H9 (cell line): ENCODE data around the gene ARHGAP45. TPM values are rescaled to one million over a fixed set of nuclear protein-coding genes. Genes with fewer than 3 reads are reported as not detected.

Source experiments
- DNase-seq: peaks from one replicate; pipeline ENCODE4 v3.0.0-alpha.2; 2017
- H2AFZ ChIP-seq: one replicate; pipeline ENCODE4 v1.6.1; 2013; ENCODE audit warnings: mild to moderate bottlenecking, low read length, control low read depth, moderate library complexity
- H2AK5ac ChIP-seq: 2 replicates; pipeline ENCODE4 v1.6.1; 2013; ENCODE audit warnings: low read length, control low read depth, mixed read lengths; ENCODE audit not compliant: insufficient read length
- H2BK120ac ChIP-seq: one replicate; pipeline ENCODE4 v1.6.1; 2013; ENCODE audit warnings: low read depth, mild to moderate bottlenecking, low read length, control low read depth, inconsistent platforms; ENCODE audit not compliant: poor library complexity, severe bottlenecking
- H2BK12ac ChIP-seq: 2 replicates; pipeline ENCODE4 v1.6.1; 2013; ENCODE audit warnings: low read length, control low read depth, mixed read lengths, low read depth; ENCODE audit not compliant: insufficient read length
- H2BK15ac ChIP-seq: 2 replicates; pipeline ENCODE4 v1.6.1; 2013; ENCODE audit warnings: low read depth, low read length, control low read depth
- H2BK20ac ChIP-seq: one replicate; pipeline ENCODE4 v1.6.1; 2013; ENCODE audit warnings: low read depth, mild to moderate bottlenecking, low read length, control low read depth, inconsistent platforms; ENCODE audit not compliant: poor library complexity, severe bottlenecking
- H2BK5ac ChIP-seq: 2 replicates; pipeline ENCODE4 v1.6.1; 2013; ENCODE audit warnings: low read length, control low read depth, mixed read lengths; ENCODE audit not compliant: insufficient read length
- H3K14ac ChIP-seq: 2 replicates; pipeline ENCODE4 v1.6.1; 2013; ENCODE audit warnings: low read length, control low read depth; ENCODE audit not compliant: insufficient read depth
- H3K18ac ChIP-seq: 2 replicates; pipeline ENCODE4 v1.6.1; 2013; ENCODE audit warnings: low read depth, mild to moderate bottlenecking, mixed read lengths, low read length, control low read depth; ENCODE audit not compliant: insufficient read length
- H3K23ac ChIP-seq: 2 replicates; pipeline ENCODE4 v1.6.1; 2013; ENCODE audit warnings: low read length, control low read depth, mixed read lengths, low read depth; ENCODE audit not compliant: insufficient read length
- H3K23me2 ChIP-seq: 2 replicates; pipeline ENCODE4 v1.6.1; 2013; ENCODE audit warnings: low read depth, mild to moderate bottlenecking, mixed read lengths, low read length, control low read depth; ENCODE audit not compliant: insufficient read length, poor library complexity, severe bottlenecking
- H3K27ac ChIP-seq: 2 replicates; pipeline ENCODE4 v1.5.1; 2013; ENCODE audit warnings: low read length, control low read depth, mixed read lengths, low read depth; ENCODE audit not compliant: insufficient read length
- H3K27me3 ChIP-seq: 2 replicates; pipeline ENCODE4 v1.6.1; 2013; ENCODE audit warnings: low read length, control low read depth, inconsistent platforms; ENCODE audit not compliant: insufficient read depth
- H3K4ac ChIP-seq: 2 replicates; pipeline ENCODE4 v1.6.1; 2013; ENCODE audit warnings: low read depth, mild to moderate bottlenecking, control low read depth, inconsistent platforms, low read length, moderate library complexity
- H3K4me1 ChIP-seq: 2 replicates; pipeline ENCODE4 v1.6.1; 2013; ENCODE audit warnings: low read length, control low read depth, inconsistent platforms; ENCODE audit not compliant: insufficient read depth
- H3K4me2 ChIP-seq: 2 replicates; pipeline ENCODE4 v1.6.1; 2013; ENCODE audit warnings: low read length, control low read depth, mixed read lengths; ENCODE audit not compliant: insufficient read length, insufficient read depth
- H3K56ac ChIP-seq: 2 replicates; pipeline ENCODE4 v1.6.1; 2013; ENCODE audit warnings: low read depth, mild to moderate bottlenecking, mixed read lengths, low read length, control low read depth; ENCODE audit not compliant: insufficient read length
- H3K79me1 ChIP-seq: 2 replicates; pipeline ENCODE4 v1.6.1; 2013; ENCODE audit warnings: low read depth, mild to moderate bottlenecking, moderate library complexity, low read length, control low read depth, inconsistent platforms; ENCODE audit not compliant: insufficient read depth, poor library complexity, severe bottlenecking
- H3K79me2 ChIP-seq: 2 replicates; pipeline ENCODE4 v1.6.1; 2013; ENCODE audit warnings: low read length, control low read depth, inconsistent platforms; ENCODE audit not compliant: insufficient read depth
- H3K9ac ChIP-seq: 2 replicates; pipeline ENCODE4 v1.6.1; 2013; ENCODE audit warnings: low read length, control low read depth, mixed read lengths; ENCODE audit not compliant: insufficient read length; ENCODE audit errors: extremely low read depth
- H3K9me3 ChIP-seq: one replicate; pipeline ENCODE4 v1.6.1; 2013; ENCODE audit warnings: low read depth, low read length, inconsistent platforms; ENCODE audit not compliant: control insufficient read depth
- H3T11ph ChIP-seq: one replicate; pipeline ENCODE4 v1.6.1; 2013; ENCODE audit warnings: mild to moderate bottlenecking, low read length, control low read depth, inconsistent platforms
- H4K20me1 ChIP-seq: one replicate; pipeline ENCODE4 v1.6.1; 2013; ENCODE audit not compliant: control insufficient read depth, insufficient read length, insufficient read depth
- H4K5ac ChIP-seq: 2 replicates; pipeline ENCODE4 v1.6.1; 2013; ENCODE audit warnings: low read depth, mild to moderate bottlenecking, mixed read lengths, low read length, control low read depth; ENCODE audit not compliant: insufficient read length
- H4K8ac ChIP-seq: replicated peaks from 2 replicates; pipeline ENCODE4 v1.6.1; 2013; ENCODE audit warnings: low read length, control low read depth, mixed read lengths, low read depth; ENCODE audit not compliant: insufficient read length
- H4K91ac ChIP-seq: 2 replicates; pipeline ENCODE4 v1.6.1; 2013; ENCODE audit warnings: low read depth, mild to moderate bottlenecking, moderate library complexity, mixed read lengths, low read length, control low read depth; ENCODE audit not compliant: insufficient read length
- H3K27ac Mint-ChIP-seq, 3 experiments: 2 replicates in 2 of 3; 3 replicates in 1 of 3; pipeline ENCODE4 v1.8.0; 2020 to 2021; ENCODE audit warnings: mixed read lengths in 3 of 3, mild to moderate bottlenecking in 1 of 3, moderate library complexity in 1 of 3
- H3K27me3 Mint-ChIP-seq: 2 replicates; pipeline ENCODE4 v1.8.0; 2021; ENCODE audit warnings: low read depth, mild to moderate bottlenecking, moderate library complexity, mixed read lengths
- H3K36me3 Mint-ChIP-seq, 3 experiments: 2 replicates in 2 of 3; 3 replicates in 1 of 3; pipeline ENCODE4 v1.8.0; 2020 to 2021; ENCODE audit warnings: low read depth in 3 of 3, mixed read lengths in 3 of 3; ENCODE audit not compliant: insufficient read depth in 1 of 3
- H3K4me1 Mint-ChIP-seq, 2 experiments: 2 replicates each; pipeline ENCODE4 v1.8.0; 2020; ENCODE audit warnings: mixed read lengths in 2 of 2
- H3K4me3 Mint-ChIP-seq, 2 experiments: 2 replicates in 1 of 2; 3 replicates in 1 of 2; pipeline ENCODE4 v1.8.0; 2020 to 2021; ENCODE audit warnings: mild to moderate bottlenecking in 2 of 2, mixed read lengths in 2 of 2, moderate library complexity in 1 of 2
- H3K9me3 Mint-ChIP-seq, 2 experiments: 2 replicates in 1 of 2; 3 replicates in 1 of 2; pipeline ENCODE4 v1.8.0; 2020; ENCODE audit warnings: mild to moderate bottlenecking in 2 of 2, mixed read lengths in 2 of 2, moderate library complexity in 1 of 2
- WGBS: extraction: QIAGEN DNeasy Blood & Tissue Kit; methylation state at CpG from one replicate; pipeline ENCODE4 v1.1.7; 2013; ENCODE audit warnings: missing lambda C conversion rate, low lambda C conversion rate, mixed read lengths; ENCODE audit not compliant: insufficient read length; ENCODE audit errors: extremely low coverage; 5-methylcytosine and 5-hydroxymethylcytosine counted together
- total RNA-seq: library from RNA; stranded (reverse); gene quantifications from 2 replicates; pipeline ENCODE4 v1.2.1, GENCODE V29; 2021
- TF ChIP-seq, protein P1 (sequence below): fragments of 200-600 bp; sonication (generic); conservative IDR thresholded peaks from 3 replicates; pipeline ENCODE4 v1.8.0; 2021; ENCODE audit warnings: antibody characterized with exemption, mild to moderate bottlenecking

The ARHGAP45 gene
- total RNA-seq, 1 experiment from 2014 or later = 39.8 TPM

DNA sequence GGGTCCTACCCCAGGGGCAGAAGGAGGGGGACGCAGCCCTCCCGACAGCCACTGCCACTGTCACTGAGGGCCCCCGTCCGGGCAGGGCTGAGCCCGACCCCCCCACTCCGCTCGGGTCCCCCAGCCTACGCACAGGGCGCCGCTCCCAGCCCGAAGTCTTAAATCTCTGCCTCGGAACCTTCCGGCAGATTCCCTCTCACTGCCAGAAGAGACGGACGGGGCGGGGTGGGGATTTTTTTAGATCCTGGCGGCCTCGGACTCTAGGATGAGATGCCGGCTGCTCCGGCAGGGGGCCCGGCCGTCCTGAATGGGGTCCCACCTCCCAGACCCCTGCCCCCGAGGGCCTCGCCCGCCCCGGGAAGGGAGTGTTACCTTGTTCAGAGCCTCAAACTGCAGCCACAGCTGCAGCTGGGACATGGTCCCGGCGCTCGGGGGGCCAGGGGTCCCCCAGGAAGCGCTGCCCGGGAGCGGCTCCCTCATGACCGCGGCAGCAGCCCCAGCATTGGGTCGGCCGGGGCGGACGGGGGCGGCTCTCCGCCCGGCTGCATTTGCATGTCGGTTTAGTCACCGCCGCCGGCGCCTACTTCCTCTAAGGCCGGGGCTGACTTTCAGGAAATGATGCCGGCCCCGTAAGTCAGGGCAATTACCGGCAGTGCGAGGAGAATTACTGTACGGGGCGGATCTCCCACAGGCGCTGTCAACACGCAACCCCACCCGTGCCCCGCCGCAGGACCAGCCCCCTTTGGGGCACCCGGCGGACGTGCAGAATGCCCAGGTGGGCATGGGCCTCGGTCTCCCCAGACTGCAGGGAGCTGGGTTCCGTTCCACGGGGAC lies 65.0 kb downstream of the ARHGAP45 start:
- Histone ChIP-seq H3K27ac (no peak overlapping the region), H3K4ac (no peak overlapping the region), H3K9ac (no peak overlapping the region), H3K56ac (no peak overlapping the region), H3K79me1 (no peaks in the 10 kb centered on the region), H3K4me2 (peak overlapping the region; percentile 14), H2AK5ac (no peak overlapping the region), H3K27me3 (no peaks in the 10 kb centered on the region), H3K4me1 (no peaks in the 10 kb centered on the region; the same call in 1 of the 2 replicates), H2BK12ac (no peak overlapping the region), H2BK15ac (no peak overlapping the region), H2BK120ac (no peak overlapping the region), H2BK20ac (no peak overlapping the region), H3K23ac (no peak overlapping the region), H2AFZ (no peak overlapping the region), H4K8ac (no peak overlapping the region), H3K14ac (peak overlapping the region; percentile 18), H3K79me2 (no peaks in the 10 kb centered on the region; the same call in 1 of the 2 replicates), H3K9me3 (no peaks in the 10 kb centered on the region), H2BK5ac (no peak overlapping the region), H3T11ph (no peak overlapping the region), H4K91ac (no peak overlapping the region), H3K18ac (peak overlapping the region; percentile 4), H4K20me1 (no peaks in the 10 kb centered on the region), H3K23me2 (no peaks in the 10 kb centered on the region), H4K5ac (no peak overlapping the region)
- TF ChIP-seq, protein P1, sequence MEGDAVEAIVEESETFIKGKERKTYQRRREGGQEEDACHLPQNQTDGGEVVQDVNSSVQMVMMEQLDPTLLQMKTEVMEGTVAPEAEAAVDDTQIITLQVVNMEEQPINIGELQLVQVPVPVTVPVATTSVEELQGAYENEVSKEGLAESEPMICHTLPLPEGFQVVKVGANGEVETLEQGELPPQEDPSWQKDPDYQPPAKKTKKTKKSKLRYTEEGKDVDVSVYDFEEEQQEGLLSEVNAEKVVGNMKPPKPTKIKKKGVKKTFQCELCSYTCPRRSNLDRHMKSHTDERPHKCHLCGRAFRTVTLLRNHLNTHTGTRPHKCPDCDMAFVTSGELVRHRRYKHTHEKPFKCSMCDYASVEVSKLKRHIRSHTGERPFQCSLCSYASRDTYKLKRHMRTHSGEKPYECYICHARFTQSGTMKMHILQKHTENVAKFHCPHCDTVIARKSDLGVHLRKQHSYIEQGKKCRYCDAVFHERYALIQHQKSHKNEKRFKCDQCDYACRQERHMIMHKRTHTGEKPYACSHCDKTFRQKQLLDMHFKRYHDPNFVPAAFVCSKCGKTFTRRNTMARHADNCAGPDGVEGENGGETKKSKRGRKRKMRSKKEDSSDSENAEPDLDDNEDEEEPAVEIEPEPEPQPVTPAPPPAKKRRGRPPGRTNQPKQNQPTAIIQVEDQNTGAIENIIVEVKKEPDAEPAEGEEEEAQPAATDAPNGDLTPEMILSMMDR = no peak; the same call in 2 of the 3 replicates
- peaks cover 0 to 16% (median 11%) of the 10 kb centered on the region in 3 experiments; a peak in 5 of 7 replicates for H3K36me3 Mint-ChIP-seq
- peaks cover 4 to 10% of the 10 kb centered on the region in 2 experiments for H3K4me1 Mint-ChIP-seq
- no peak overlapping the region for H3K27ac Mint-ChIP-seq
- no peaks in the 10 kb centered on the region for H3K27me3 Mint-ChIP-seq
- H3K4me3 Mint-ChIP-seq = peak overlapping the region; percentile 44 to 47; a peak in 3 of 5 replicates
- peak; percentile 73 for DNase-seq
- H3K9me3 Mint-ChIP-seq = no peaks in the 10 kb centered on the region
- WGBS = no CpG with 5 or more reads among the region's 64 CpGs
